Left ventricle myocardium superior (tissue), 1 donor: ENCODE measurements around the gene ZNF43. TPM values are rescaled to one million over a fixed set of nuclear protein-coding genes. Genes with fewer than 3 reads are reported as not detected.
"Not testable (repeated sequence)": the region's sequence is repeated elsewhere in the genome, so short reads cannot be mapped to it uniquely, and the experiment has no call there.

Experiments used
- ATAC-seq: fragments of 200-7000 bp; cut with Tn5 transposase; one replicate; pipeline ENCODE4 v1.9.1; 2020; ENCODE audit warnings: mild to moderate bottlenecking, moderate library complexity
- DNase-seq: peaks from one replicate; pipeline ENCODE4 v3.0.0-alpha.2; 2020
- intact Hi-C: fragments of 100-400 bp; cut with micrococcal nuclease; formaldehyde crosslinking; loops from one replicate; pipeline ENCODE4 v1.11.0; 2022
- total RNA-seq: library from RNA; stranded (reverse); fragmentation: NEBNext Ultra II Directional; extraction: Animal tissue kit (Norgen Biotek cat#: 25700); gene quantifications from one replicate; pipeline ENCODE4 v1.2.1, GENCODE V29; 2021
- donor health status: DM: no; HTN: yes; CAD: no; lungs with severe emphysema.

Gene ZNF43
- total RNA-seq, 1 donor from 2014 or later: 4.4 TPM

DNA sequence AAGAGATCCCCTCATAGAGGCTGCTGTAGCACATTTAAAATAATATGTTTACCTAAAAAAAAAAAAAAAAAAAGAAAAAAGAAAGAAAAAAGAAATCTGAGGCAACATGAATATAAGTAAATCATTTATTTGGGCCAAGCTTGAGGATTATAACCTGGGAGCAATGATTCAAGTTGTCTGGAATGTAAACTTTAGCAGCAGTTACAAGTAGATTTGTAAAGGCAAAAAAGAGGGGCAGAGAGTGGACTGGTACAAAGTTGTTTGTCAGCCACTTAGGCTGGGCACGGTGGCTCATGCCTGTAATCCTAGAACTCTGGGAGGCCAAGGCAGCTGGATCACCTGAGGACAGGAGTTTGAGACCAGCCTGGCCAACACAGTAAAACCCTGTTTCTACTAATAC is 11.3 kb downstream of the ZNF43 start:
- ATAC-seq: no peak
- no peak for DNase-seq
- intact Hi-C loops: no loop called here

DNA sequence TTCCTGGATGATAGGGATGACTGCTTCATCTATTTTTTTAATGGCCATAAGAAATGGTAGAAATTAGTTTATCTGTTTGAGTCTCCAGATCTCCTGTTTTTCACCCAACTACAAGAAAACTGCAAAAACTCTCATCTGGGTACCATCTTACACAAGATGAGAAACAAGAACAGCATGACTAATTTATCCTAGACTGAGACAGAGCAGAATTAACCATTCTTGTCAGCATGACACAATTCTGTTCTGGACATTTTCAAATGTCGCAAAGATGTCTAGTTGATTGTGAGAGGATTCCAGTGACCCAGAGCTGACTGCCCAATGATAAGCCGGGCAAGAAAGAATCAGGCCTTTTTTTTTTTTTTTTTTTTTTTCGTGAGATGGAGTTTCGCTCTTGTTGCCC is 12.8 kb downstream of the ZNF43 start:
- intact Hi-C loops: no loop called here
- no peak for ATAC-seq
- no peak for DNase-seq

DNA sequence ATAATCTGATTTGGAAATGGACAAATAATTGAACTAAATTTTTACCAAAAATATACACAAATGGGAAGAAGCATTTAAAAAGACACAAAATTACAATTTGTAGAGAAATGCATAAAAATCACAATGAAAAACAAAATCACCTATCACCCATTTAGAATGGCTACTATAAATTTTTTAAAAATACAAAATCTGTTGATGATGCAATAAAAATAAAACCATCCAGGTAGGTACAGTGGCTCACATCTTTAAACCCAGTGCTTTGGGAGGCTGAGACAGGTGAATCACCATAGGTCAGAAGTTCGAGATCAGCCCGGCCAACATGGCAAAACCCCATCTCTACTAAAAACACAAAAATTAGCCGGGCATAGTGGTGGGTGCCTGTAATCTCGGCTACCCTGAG is 23.5 kb downstream of the ZNF43 start:
- intact Hi-C loops: no loop called here
- ATAC-seq (no peak), DNase-seq (no peak)

DNA sequence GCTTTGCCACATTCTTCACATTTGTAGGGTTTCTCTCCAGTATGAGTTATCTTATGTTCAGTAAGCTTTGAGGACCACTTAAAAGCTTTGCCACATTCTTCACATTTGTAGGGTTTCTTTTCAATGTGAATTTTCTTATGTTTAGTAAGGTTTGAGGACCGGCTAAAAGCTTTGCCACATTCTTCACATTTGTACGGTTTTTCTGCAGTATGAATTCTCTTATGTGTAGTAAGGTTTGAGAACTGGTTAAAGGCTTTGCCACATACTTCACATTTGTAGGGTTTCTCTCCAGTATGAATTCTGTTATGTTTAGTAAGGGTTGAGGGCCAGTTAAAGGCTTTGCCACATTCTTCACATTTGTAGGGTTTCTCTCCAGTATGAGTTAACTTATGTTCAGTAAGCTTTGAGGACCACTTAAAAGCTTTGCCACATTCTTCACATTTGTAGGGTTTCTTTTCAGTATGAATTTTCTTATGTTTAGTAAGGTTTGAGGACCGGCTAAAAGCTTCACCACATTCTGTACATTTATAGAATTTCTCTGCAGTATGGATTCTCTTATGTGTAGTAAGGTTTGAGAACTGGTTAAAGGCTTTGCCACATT is 27.5 kb downstream of the ZNF43 start:
- DNase-seq, ATAC-seq, intact Hi-C loops: not testable (repeated sequence)

DNA sequence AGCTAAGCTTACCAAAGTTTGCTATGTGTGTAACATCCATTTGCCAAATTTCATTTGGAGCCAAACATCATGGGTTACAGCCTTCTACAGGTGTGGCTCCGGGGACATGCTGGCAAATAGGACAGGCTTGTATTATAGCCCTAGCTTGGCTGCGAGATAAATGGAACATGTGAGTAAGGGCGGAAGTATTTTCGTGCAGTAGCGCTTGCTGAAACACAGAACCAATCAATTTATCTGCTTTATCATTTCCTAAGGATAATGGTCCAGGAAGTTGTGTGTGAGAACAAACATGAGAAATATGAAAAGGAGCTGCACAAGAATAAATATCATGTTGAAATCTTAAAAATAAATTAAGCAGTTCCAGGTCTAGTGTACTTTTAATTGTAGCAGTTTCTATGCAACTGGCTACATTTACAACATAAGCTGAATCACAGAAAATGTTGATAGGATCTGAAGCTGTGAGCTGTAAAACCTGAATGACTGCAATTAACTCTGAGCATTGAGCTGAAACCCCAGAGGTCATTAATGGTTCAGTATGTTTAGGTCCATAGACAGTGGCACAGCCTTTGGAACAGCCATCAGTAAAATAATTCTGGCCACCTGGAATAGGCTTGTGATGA is 46.4 kb downstream of the ZNF43 start:
- ATAC-seq (no peak), DNase-seq (no peak)
- intact Hi-C loops: no loop called here

DNA sequence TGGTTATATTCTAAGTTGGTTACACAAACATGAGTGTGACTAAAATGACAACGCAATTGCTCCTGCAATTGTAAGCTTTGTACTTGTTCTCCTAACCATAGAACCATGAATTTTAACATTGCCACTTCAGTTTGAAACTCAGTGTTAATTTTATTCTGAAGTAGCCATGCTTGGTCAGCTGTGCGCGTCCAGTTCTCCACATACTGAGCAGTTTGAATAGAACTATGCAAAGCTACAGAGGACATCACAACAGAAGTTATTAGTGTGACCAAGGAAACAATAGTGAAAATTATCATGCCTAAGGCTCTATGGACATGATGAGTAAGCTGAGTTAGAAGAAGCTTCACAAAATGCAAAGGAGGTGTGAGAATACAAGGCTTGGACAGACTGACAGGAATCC is 49.0 kb downstream of the ZNF43 start:
- DNase-seq: no peak
- no peak for ATAC-seq
- intact Hi-C loops: no loop called here

DNA sequence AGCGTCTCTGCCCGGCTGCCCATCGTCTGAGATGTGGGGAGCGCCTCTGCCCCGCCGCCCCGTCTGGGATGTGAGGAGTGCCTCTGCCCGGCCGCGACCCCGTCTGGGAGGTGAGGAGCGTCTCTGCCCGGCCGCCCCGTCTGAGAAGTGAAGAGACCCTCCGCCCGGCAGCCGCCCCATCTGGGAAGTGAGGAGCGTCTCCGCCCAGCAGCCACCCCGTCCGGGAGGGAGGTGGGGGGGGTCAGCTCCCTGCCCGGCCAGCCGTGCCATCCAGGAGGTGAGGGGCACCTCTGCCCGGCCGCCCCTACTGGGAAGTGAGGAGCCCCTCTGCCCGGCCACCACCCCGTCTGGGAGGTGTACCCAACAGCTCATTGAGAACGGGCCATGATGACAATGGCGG is 60.2 kb downstream of the ZNF43 start:
- intact Hi-C loops, ATAC-seq, DNase-seq: not testable (repeated sequence)

DNA sequence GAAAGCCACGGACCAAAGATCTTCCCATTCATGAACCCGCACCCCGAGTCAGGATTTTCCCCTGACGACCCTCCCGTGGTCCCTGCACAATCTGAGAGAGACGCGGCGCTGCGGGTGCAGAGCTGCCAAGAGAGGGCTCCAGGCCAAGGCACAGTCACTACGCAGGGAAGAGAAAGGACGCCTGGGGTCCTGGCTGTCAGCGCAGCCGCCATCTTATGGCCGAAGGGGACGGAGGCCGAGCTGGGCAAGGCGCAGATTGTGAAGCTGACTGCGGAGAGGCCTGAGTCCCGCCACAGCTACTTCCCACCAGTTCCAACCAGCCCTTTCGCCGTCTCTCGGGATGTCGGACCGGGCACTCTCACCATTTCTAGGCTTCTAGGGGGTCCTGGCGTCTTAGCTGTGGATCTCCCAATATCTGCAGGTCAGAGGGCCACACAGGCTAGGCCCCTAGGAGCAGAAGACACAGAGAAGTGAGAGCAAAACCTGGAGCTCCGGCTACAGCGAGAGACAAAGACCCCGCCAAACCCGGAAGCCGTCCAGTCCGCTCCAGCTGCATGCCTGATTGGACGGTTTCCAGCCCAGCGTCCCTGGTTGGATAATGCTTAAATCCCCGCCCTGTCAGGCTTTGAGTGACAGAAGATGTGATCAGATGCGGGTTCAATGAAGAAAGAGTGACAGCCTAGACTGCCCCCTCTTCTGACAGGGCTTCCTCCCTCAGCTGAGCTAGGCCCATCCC is 68.7 kb downstream of the ZNF43 start, which contains the start of gene ZNF100:
TSS of gene ZNF100 (minus strand) at position 515 of the 736 bp plus-strand sequence. CDS start at position 365, 150 bp downstream.
- peak; percentile 95 for DNase-seq
- peak; percentile 99 for ATAC-seq
- intact Hi-C loops: loop anchor here (5.0 kb wide), 1 partner anchor 70 kb away; the partner anchor contains the start of gene ZNF43

DNA sequence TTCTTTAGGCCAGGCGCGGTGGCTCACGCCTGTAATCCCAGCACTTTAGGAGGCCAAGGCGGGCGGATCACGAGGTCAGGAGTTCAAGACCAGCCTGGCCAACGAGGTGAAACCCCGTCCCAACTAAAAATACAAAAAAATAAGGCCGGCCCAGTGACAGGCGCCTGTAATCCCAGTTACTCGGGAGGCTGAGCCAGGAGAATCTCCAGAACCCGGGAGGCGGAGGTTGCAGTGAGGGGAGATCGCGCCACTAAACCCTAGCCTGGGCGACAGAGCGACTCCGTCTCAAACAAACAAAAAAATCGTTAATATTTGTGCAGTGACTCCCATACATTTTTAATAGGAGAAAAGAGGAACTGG is 69.3 kb downstream of the ZNF43 start:
- peak; percentile 17 for ATAC-seq
- peak; percentile 30 for DNase-seq
- intact Hi-C loops: loop anchor here (5.0 kb wide), 1 partner anchor 71 kb away; the partner anchor contains the start of gene ZNF43

DNA sequence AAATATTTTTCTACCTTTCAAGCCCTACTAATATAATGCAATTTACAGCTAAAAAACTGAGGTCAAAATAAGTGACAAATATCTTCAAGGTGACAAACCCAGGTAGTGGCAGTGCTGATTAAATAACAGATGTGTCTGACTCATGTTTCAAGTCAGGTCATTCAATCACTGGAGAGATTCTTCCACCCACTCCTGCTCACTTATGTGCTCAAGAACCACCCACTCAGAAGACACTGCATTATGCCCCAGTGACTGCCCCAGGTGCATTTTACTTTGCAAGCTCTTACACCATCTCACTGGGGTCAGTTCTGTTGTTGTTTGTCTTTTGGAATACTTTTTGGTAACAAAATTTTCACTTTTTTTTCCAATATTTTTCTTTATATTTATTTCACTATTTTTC is 70.8 kb downstream of the ZNF43 start:
- ATAC-seq (no peak), DNase-seq (no peak)
- intact Hi-C loops: loop anchor here (5.0 kb wide), 1 partner anchor 72 kb away; the partner anchor contains the start of gene ZNF43

DNA sequence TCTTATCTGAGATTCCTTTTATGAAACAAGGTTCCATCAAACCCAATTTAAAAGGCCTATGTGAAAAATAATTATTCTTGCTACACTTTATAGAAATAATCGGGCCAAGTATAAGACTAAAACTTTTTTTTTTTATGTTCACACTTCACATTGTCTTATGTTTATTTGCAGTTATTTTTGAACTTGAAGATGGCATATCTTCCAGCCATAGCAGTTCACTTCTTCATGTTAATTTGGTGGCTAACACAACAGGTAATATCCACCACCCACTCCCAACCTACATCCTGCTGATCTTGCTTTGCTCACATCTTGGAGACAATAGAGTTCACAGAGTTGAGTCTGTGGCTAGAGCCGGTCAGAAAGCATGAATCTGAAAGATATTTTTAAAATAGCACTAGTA is 74.4 kb downstream of the ZNF43 start:
- DNase-seq, intact Hi-C loops, ATAC-seq: not testable (repeated sequence)

DNA sequence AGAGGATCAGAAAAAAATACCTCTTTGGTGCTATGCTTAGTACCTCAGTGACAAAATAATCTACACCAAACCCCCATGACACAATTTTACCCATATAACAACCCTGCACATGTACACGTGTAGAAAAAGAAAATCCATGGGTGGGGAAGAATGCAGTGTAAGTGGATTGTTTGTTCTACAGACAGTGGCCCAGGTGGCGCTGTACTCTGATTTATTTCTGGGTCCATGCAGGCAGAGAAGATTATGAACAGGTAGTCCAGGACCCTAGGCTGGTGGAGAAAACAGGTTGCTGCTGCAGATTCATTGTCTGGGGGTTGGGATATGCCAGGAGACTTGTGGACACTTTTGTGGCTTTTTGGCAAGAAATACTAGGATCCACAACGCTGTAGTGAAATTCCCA is 77.7 kb downstream of the ZNF43 start:
- no peak for DNase-seq
- intact Hi-C loops: no loop called here

DNA sequence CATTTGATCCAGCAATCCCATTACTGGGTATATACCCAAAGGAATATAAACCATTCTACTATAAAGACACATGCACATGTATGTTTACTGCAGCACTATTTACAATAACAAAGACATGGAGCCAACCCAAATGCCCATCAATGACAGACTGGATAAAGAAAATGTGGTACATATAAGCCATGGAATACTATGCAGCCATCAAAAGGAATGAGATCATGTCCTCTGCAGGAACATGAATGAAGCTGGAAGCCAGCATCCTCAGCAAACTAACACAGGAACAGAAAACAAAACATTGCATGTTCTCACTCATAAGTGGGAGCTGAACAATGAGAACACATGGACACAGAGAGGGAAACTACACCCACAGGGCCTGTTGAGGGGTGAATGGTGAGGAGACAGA is 80.4 kb downstream of the ZNF43 start:
- intact Hi-C loops, ATAC-seq, DNase-seq: not testable (repeated sequence)

More for the DNA sequence above, 77.7 kb downstream of the ZNF43 start:
- no peak for ATAC-seq

Other genes with a start within 250 kb of the ZNF43 start
- 6.3 TPM for gene ZNF100, start 68.6 kb downstream of the ZNF43 start, total RNA-seq
- 25.5 TPM for gene ZNF208, start 174.8 kb upstream of the ZNF43 start, total RNA-seq
- 0.99 TPM for gene ZNF257, start 216.3 kb upstream of the ZNF43 start, total RNA-seq